Heart left ventricle (tissue), 16 donors: ENCODE measurements around the gene RING1. TPM values are rescaled to one million over a fixed set of nuclear protein-coding genes. Genes with fewer than 3 reads are reported as not detected.

ENCODE experiments used
- ATAC-seq, 4 donors: fragments of 200-7000 bp; cut with Tn5 transposase; one replicate each; pipeline ENCODE4 v1.9.1; 2020 to 2022; ENCODE audit warnings: moderate library complexity in 4 of 4, mild to moderate bottlenecking in 3 of 4, moderate number of reproducible peaks in 1 of 4
- DNase-seq, 5 donors: peaks; one replicate each; pipeline ENCODE4 v3.0.0-alpha.2; 2020
- H3K27ac ChIP-seq, 12 donors: fragments of 200-600 bp; sonication (generic) in 4 of 12; one replicate each; pipeline versions ENCODE4 v1.5.0 to v1.8.0; 2016 to 2022; ENCODE audit warnings: mild to moderate bottlenecking in 2 of 12
- H3K27me3 ChIP-seq, 9 donors: fragments of 200-600 bp; sonication (generic) in 2 of 9; one replicate each; pipeline versions ENCODE4 v1.5.1 to v1.8.0; 2016 to 2022; ENCODE audit warnings: mild to moderate bottlenecking in 3 of 9
- H3K36me3 ChIP-seq, 9 donors: fragments of 200-600 bp; sonication (generic) in 2 of 9; one replicate each; pipeline versions ENCODE4 v1.5.0 to v1.8.0; 2018 to 2022; ENCODE audit warnings: mild to moderate bottlenecking in 2 of 9
- H3K4me1 ChIP-seq, 12 donors: fragments of 200-600 bp; sonication (generic) in 4 of 12; one replicate each; pipeline versions ENCODE4 v1.5.0 to v1.8.0; 2016 to 2022; ENCODE audit warnings: mild to moderate bottlenecking in 3 of 12
- H3K4me3 ChIP-seq, 12 donors: fragments of 200-600 bp; sonication (generic) in 4 of 12; one replicate each; pipeline versions ENCODE4 v1.5.0 to v1.8.0; 2017 to 2022; ENCODE audit warnings: mild to moderate bottlenecking in 9 of 12, moderate library complexity in 4 of 12
- H3K9me3 ChIP-seq, 12 donors: fragments of 200-600 bp; sonication (generic) in 4 of 12; one replicate each; pipeline versions ENCODE4 v1.5.0 to v1.8.0; 2016 to 2022; ENCODE audit warnings: mild to moderate bottlenecking in 1 of 12
- POLR2A ChIP-seq, 2 donors: fragments of 450-650 bp; IDR thresholded peaks; one replicate each; pipeline ENCODE4 v1.6.1; 2017; ENCODE audit warnings: antibody characterized with exemption in 2 of 2, mild to moderate bottlenecking in 2 of 2, moderate library complexity in 2 of 2
- WGBS, 4 donors: extraction: QIAGEN DNeasy Blood & Tissue Kit in 2 of 4; methylation state at CpG; one replicate each; pipeline versions ENCODE4 v1.1.5 to v1.1.7; 2013 to 2018; 5-methylcytosine and 5-hydroxymethylcytosine counted together
- intact Hi-C, 10 donors: fragments of 100-400 bp; cut with DNase I; formaldehyde crosslinking; loops; one replicate each; pipeline versions ENCODE4 v1.11.1 to v1.14.2; 2022
- polyA plus RNA-seq, 2 donors: library from polyadenylated mRNA; stranded (reverse); fragments of 200-250 nt; gene quantifications; one replicate each; pipeline ENCODE4 v1.2.3, GENCODE V29; 2013
- total RNA-seq, 9 donors: library from RNA; depleted of rRNA in 2 of 9; stranded (reverse); fragments of >200 nt in 2 of 9; fragmentation: NEBNext Ultra II Directional in 3 of 9; extraction: Animal tissue kit (Norgen Biotek cat#: 25700) in 3 of 9; gene quantifications; one replicate each; pipeline versions ENCODE4 v1.1.0 to v1.2.4, GENCODE V29; 2016 to 2023
- TF ChIP-seq, protein P1 (sequence below), 12 donors: fragments of 200-600 bp; sonication (generic) in 4 of 12; IDR thresholded peaks; one replicate each; pipeline versions ENCODE4 v1.5.0 to v1.8.0; 2018 to 2022; ENCODE audit warnings: antibody characterized with exemption in 12 of 12, mild to moderate bottlenecking in 5 of 12
- donor health status: ischemic (EF 13 %, LVEDD 7.1; RV severe dilation, severe dysfunction).
- donor health status: healthy with polysubstance abuse.
- donor health status: DM: no; HTN: yes; CAD: no.
- donor health status: DM: no; HTN: no; CAD: no.
- donor health status: ischemic (EF 25% LVEDD 6.9; RV normal size, moderate dysfunction).
- donor health status: ischemic (EF 25% LVEDD 5.7; RV mildly dilated, moderate dysfunction).
- donor health status: healthy.
- donor health status: DM: yes; HTN: yes; CAD: no.
- donor health status: ischemic (EF 35%, LVEDD 5.7; RV mildly dilated, moderate dysfunction).
- donor health status: nonischemic (EF 11% LVEDD 7.7; RV severe dilation, severe dysfunction).
- donor health status: DM: yes; HTN: yes; CAD: no.
- donor health status: PGD.
- donor health status: ischemic (EF 29% LVEDD 5.4; RV normal size, mild dysfunction).
- donor health status: nonischemic (EF 23%, LVEDD 6.1; RV moderate dilation, normal function).

Gene RING1
- total and polyA plus RNA-seq, 11 donors = 8.4 to 36.9 (median 27.3) TPM

GRCh38 chr6:33189164-33189563 is 19.1 kb upstream of the RING1 start:
- no peak for ATAC-seq
- intact Hi-C loops = no loop called here
- no peak for TF ChIP-seq POLR2A (IDR thresholded peaks at IDR 0.05)
- TF ChIP-seq, protein P1, sequence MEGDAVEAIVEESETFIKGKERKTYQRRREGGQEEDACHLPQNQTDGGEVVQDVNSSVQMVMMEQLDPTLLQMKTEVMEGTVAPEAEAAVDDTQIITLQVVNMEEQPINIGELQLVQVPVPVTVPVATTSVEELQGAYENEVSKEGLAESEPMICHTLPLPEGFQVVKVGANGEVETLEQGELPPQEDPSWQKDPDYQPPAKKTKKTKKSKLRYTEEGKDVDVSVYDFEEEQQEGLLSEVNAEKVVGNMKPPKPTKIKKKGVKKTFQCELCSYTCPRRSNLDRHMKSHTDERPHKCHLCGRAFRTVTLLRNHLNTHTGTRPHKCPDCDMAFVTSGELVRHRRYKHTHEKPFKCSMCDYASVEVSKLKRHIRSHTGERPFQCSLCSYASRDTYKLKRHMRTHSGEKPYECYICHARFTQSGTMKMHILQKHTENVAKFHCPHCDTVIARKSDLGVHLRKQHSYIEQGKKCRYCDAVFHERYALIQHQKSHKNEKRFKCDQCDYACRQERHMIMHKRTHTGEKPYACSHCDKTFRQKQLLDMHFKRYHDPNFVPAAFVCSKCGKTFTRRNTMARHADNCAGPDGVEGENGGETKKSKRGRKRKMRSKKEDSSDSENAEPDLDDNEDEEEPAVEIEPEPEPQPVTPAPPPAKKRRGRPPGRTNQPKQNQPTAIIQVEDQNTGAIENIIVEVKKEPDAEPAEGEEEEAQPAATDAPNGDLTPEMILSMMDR (IDR thresholded peaks at IDR 0.05) = no peak

GRCh38 chr6:33189625-33190448 is 18.5 kb upstream of the RING1 start:
- peaks cover 0 to 12% (median 9%) of the 10 kb centered on the region in 9 donors for H3K36me3 ChIP-seq
- no peak overlapping the region for H3K4me3 ChIP-seq
- no peaks in the 10 kb centered on the region for H3K9me3 ChIP-seq
- no peak for TF ChIP-seq POLR2A (IDR thresholded peaks at IDR 0.05)
- TF ChIP-seq, protein P1 (IDR thresholded peaks at IDR 0.05) = no peak
- intact Hi-C loops = no loop called here
- ATAC-seq = no peak
- peaks cover 0 to 29% (median 17%) of the 10 kb centered on the region in 12 donors for H3K4me1 ChIP-seq
- no peak overlapping the region for H3K27ac ChIP-seq
- WGBS, 4 donors = 48 to 57% (median 53%) methylated on average over 7 of the region's 7 CpGs
- peaks cover 0 to 21% (median 0%) of the 10 kb centered on the region in 9 donors for H3K27me3 ChIP-seq
- no peak for DNase-seq

More at GRCh38 chr6:33189164-33189563, 19.1 kb upstream of the RING1 start:
- Histone ChIP-seq H3K36me3 (peaks cover 0 to 5% (median 2%) of the 10 kb centered on the region in 9 donors), H3K9me3 (no peaks in the 10 kb centered on the region), H3K27me3 (peaks cover 0 to 21% (median 0%) of the 10 kb centered on the region in 9 donors), H3K4me3 (no peak overlapping the region), H3K27ac (no peak overlapping the region), H3K4me1 (peaks cover 0 to 29% (median 17%) of the 10 kb centered on the region in 12 donors)
- DNase-seq = peak in 1 of 5 donors; percentile 48
- WGBS, 4 donors = 89 to 92% (median 91%) methylated on average over 8 of the region's 8 CpGs

- Histone ChIP-seq H3K9me3 (no peaks in the 10 kb centered on the region), H3K36me3 (peaks cover 0 to 20% (median 17%) of the 10 kb centered on the region in 9 donors), H3K4me3 (no peak overlapping the region), H3K27me3 (peaks cover 0 to 21% (median 0%) of the 10 kb centered on the region in 9 donors), H3K4me1 (peaks cover 0 to 31% (median 17%) of the 10 kb centered on the region in 12 donors), H3K27ac (no peak overlapping the region)
- intact Hi-C loops = no loop called here
- WGBS, 4 donors = 79 to 84% (median 81%) methylated on average over 10 to 11 of the region's 11 CpGs
- DNase-seq = peak in 1 of 5 donors; percentile 40
- no peak for TF ChIP-seq POLR2A (IDR thresholded peaks at IDR 0.05)
- TF ChIP-seq, protein P1 (IDR thresholded peaks at IDR 0.05) = no peak
- no peak for ATAC-seq
Measured at GRCh38 chr6:33190504-33191107, 17.7 kb upstream of the RING1 start.
